GM12878 (cell line): Measurements from ENCODE around the gene ARHGEF17.

Experiments
- CREB1 ChIP-seq: IDR thresholded peaks from 2 replicates; pipeline ENCODE4 v1.6.1; 2012; ENCODE audit warnings: low read depth, mild to moderate bottlenecking, inconsistent platforms
- CREM ChIP-seq: IDR thresholded peaks from 2 replicates; pipeline ENCODE4 v1.6.1; 2014; ENCODE audit warnings: antibody characterized with exemption, low read depth
- CTCF ChIP-seq, 3 experiments: IDR thresholded peaks in 2 of 3; conservative IDR thresholded peaks in 1 of 3; 2 replicates each; pipeline ENCODE4 v1.5.1; 2011; ENCODE audit warnings: low read depth in 3 of 3, low read length in 3 of 3, mild to moderate bottlenecking in 3 of 3, control low read depth in 2 of 3, moderate library complexity in 2 of 3, inconsistent platforms in 1 of 3, mixed read lengths in 1 of 3; ENCODE audit not compliant: control insufficient read depth in 2 of 3, insufficient read depth in 1 of 3; ENCODE audit errors: extremely low read depth in 1 of 3
- EP300 ChIP-seq, 2 experiments: fragments of 150-350 bp in 1 of 2; IDR thresholded peaks; 2 replicates each; pipeline ENCODE4 v1.6.1; 2011 to 2012; ENCODE audit warnings: low read depth in 2 of 2, low read length in 2 of 2, borderline replicate concordance in 1 of 2, improper control_type of control experiment in 1 of 2, inconsistent platforms in 1 of 2; ENCODE audit not compliant: control insufficient read depth in 1 of 2
- IKZF1 ChIP-seq: fragments of 450-650 bp; conservative IDR thresholded peaks from 2 replicates; pipeline ENCODE4 v1.6.1; 2017; ENCODE audit warnings: antibody characterized with exemption, mild to moderate bottlenecking
- NFXL1 ChIP-seq: fragments of 450-650 bp; IDR thresholded peaks from 2 replicates; pipeline ENCODE4 v1.6.1; 2017; ENCODE audit warnings: antibody characterized with exemption, mild to moderate bottlenecking, borderline replicate concordance
- POLR2AphosphoS5 ChIP-seq: IDR thresholded peaks from 2 replicates; pipeline ENCODE4 v1.6.1; 2011; ENCODE audit warnings: mild to moderate bottlenecking, low read length, inconsistent platforms
- REST ChIP-seq: IDR thresholded peaks from 2 replicates; pipeline ENCODE4 v1.6.1; 2012; ENCODE audit warnings: mild to moderate bottlenecking, low read depth, low read length
- SKIL ChIP-seq: fragments of 450-650 bp; IDR thresholded peaks from 2 replicates; pipeline ENCODE4 v1.6.1; 2017; ENCODE audit warnings: mild to moderate bottlenecking, low read depth, inconsistent platforms; ENCODE audit not compliant: poor library complexity, severe bottlenecking

- TF ChIP-seq IKZF1 (no peak), SKIL (no peak), CTCF (IDR thresholded peaks at IDR 0.05 in 2 of 3, conservative IDR thresholded peaks at IDR 0.05 in 1 of 3; ENCODE audit: control insufficient read depth in 2 of 3, extremely low read depth in 1 of 3, insufficient read depth in 1 of 3, low read depth in 3 of 3, low read length in 3 of 3) (no peak), CREM (no peak), REST (no peak), CREB1 (no peak), NFXL1 (no peak), POLR2AphosphoS5 (no peak; the same call in 1 of the 2 replicates), EP300 (IDR thresholded peaks at IDR 0.05; ENCODE audit: borderline replicate concordance in 1 of 2, control insufficient read depth in 1 of 2, low read depth in 2 of 2, low read length in 2 of 2) (no peak)
Measured at GRCh38 chr11:73324665-73325035, 16.6 kb downstream of the ARHGEF17 start.
